ENCODE data around the gene PLA2G4D.

Gene PLA2G4D, protein sequence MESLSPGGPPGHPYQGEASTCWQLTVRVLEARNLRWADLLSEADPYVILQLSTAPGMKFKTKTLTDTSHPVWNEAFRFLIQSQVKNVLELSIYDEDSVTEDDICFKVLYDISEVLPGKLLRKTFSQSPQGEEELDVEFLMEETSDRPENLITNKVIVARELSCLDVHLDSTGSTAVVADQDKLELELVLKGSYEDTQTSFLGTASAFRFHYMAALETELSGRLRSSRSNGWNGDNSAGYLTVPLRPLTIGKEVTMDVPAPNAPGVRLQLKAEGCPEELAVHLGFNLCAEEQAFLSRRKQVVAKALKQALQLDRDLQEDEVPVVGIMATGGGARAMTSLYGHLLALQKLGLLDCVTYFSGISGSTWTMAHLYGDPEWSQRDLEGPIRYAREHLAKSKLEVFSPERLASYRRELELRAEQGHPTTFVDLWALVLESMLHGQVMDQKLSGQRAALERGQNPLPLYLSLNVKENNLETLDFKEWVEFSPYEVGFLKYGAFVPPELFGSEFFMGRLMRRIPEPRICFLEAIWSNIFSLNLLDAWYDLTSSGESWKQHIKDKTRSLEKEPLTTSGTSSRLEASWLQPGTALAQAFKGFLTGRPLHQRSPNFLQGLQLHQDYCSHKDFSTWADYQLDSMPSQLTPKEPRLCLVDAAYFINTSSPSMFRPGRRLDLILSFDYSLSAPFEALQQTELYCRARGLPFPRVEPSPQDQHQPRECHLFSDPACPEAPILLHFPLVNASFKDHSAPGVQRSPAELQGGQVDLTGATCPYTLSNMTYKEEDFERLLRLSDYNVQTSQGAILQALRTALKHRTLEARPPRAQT

DNA sequence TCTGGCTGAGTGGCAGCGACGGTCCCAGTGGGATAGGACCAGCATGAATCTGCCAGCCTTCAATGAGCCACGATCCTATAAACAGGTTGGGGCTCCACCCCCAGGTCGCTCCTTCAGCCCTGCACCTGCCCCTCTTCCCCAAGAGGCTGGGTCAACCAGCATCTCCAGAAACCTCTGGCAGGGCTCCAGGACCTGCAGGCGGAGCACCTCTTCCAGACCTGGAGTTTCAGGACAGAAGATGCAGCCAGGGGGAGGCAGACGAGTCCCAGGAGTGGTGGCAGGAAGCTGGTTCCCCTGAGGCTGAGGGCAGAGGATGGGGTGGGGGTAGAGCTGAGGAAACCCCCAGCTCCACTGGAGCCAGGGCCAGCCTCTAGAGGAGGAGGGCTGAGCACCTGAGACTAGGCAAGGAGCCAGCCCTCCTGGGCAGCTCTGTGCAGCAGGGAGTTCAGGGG lies at the start of gene PLA2G4D:
TSS of gene PLA2G4D (minus strand) at position 51 of the 452 bp plus-strand sequence. CDS start 103 bp downstream, outside the sequence.
- TF ChIP-seq ZNF274 (IDR thresholded peaks at IDR 0.05; ENCODE audit: low read depth, low read length) = no peak
- no peak within 1 kb of the TSS for H3K4me3 ChIP-seq (ENCODE audit: low read length)

DNA sequence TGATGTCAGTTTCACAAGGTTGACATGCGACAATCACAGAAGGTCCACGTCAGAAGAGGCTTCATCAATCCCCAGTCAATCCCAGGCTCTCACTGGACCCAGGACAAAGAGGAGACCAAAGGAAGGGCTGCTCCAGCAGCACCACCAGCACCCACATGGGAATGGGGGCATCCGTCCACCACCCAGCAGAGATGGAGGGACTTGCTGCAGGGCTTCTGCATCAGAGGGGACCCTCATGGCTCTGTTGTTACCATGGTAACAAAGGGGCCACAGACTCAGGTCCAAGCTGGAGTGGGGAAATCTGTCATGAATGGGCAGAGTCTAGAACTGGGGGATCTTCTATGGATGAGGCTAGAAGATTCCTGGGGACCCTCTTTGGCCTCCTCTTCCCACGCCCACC lies 49.0 kb upstream of the PLA2G4D start:
- H3K4me3 ChIP-seq (ENCODE audit: low read length) = no peak overlapping the region
- TF ChIP-seq ZNF274 (IDR thresholded peaks at IDR 0.05; ENCODE audit: low read depth, low read length) = no peak

DNA sequence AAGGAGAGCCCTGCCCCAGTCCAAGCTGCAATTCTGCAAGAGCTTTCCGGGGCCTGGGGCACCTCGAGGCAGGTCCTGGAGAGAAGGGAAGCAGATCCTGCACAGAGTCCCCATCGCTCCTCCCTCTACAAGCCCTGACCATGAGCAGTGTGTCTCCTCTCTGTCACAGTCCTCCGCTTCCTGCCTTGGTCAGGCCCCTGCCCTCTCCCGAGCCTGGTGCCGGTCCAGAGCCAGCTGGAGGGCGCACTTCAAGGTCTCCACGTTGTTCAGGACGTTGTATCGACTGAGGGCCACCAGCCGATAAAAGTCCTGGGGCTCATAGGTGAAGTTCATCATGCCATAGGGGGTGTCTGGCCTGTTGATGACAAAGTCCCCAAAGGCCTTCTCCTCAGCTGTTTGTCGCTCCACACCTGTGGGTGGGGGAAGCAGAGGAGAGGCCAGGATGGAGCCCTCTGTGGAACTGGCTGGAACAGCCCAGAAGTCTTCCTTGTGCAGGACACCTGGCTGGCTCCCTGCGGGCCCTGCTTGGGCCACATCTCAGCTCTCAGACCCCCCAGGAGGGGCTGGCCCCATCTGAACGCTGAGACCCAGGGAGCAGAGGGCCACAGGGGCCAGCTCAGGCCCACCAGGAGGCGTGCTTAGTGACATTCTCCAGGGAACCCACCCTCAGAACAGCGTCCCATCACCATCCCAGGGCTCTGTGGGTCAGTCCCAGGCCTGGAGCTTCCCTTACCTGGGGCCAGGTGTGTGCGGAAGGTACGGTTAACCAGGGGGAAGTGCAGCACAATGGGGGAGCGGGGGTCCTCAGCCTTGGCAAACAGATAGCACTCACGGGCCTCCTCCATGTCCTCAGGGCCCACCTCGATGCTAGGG lies 47.7 kb upstream of the PLA2G4D start:
- no peak overlapping the region for H3K4me3 ChIP-seq (ENCODE audit: low read length)
- TF ChIP-seq ZNF274 (IDR thresholded peaks at IDR 0.05; ENCODE audit: low read depth, low read length) = no peak

DNA sequence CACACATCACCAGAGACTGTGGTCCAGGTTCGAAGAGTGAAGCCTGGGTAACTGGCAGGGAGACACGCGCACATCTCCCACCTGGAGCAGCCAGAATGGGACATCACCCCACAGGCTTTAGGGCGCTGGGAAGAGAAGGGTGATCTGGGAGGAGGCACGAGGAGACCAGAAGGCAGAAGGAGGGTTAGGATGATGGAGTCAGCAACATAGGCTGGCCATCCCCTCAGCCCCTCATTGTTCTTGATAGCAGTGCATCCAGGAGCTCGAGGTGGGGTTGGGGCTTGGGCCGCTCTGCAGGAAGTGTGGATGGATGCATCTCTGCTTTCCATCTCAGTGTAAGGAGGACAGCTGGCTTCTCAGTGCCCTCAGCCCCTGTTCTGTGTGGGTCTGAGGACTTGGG lies 46.9 kb upstream of the PLA2G4D start:
- no peak overlapping the region for H3K4me3 ChIP-seq (ENCODE audit: low read length)
- TF ChIP-seq ZNF274 (IDR thresholded peaks at IDR 0.05; ENCODE audit: low read depth, low read length) = no peak

DNA sequence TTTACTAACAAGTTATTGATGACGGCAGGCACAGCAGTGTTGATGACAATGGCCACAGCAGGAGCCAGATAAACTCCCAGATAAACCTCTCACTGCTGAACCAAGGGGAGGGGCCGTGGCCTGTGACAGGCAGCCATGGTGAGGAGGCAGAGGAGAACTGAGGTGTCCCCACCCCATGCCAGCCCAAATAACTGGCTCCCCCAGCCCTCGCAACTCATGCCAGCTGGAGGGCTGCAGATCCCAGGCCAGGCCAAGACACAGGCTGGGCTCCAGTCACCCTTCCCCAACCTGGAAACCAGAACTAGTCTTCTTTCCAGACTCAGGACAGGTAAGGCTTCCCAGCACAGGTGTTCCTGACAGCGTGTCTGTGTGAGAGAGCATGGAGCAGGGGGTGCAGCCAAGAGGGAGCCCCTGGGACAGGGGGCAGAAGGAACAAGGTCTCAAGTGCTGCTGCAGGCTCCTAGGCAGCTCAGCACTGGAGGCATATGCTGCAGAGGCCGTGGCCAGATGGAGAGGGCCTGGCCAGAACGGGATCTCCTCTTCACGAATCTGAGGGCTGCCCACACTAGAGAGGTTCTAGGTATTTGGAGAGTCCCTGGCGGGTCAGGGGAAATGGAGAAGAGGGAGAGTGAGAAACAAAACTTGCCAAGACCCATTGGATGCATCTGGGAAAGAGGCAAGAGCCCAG lies 46.2 kb upstream of the PLA2G4D start:
- no peak for TF ChIP-seq ZNF274 (IDR thresholded peaks at IDR 0.05; ENCODE audit: low read depth, low read length)
- H3K4me3 ChIP-seq (ENCODE audit: low read length) = no peak overlapping the region

DNA sequence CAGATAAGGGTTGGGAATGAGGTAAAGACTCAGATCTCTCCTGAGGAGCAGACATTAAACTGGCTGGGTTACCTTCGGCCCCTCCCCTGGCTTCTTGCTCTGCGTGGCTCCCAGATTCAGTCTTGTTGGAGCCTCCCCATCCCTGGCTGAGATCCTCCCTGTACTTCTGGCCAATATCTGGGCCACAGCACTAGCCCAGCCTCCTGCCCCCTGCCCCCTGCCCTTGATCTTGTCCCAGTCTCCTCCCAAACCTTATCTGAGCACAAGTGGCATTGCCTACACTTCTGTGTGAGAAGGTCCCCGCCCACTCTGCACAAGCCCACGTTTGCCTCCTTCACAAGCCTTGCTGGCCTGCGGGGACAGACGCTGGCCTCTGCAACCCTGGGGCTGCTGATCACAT lies 45.2 kb upstream of the PLA2G4D start:
- H3K4me3 ChIP-seq (ENCODE audit: low read length) = no peak overlapping the region
- no peak for TF ChIP-seq ZNF274 (IDR thresholded peaks at IDR 0.05; ENCODE audit: low read depth, low read length)

DNA sequence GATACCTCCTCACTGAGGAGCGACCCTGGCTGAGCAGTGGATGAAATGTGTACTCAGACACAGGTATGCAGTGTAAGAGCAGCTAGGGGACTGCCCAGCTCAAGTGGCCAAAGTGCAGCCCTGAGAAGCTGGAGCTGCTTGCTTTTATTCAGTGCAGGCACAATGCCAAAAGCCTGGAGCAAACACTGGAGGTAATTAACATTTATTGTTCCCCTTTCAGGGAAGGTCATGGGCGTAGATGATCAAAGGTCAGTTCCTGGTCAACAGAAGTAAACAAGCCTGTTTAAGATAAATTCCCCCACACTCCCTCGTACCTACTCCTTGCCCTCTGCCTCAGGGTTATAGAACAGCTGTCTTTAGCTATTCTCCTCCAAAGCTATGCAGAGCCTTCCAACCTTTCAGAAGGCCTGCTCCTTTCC lies 44.6 kb upstream of the PLA2G4D start:
- TF ChIP-seq ZNF274 (IDR thresholded peaks at IDR 0.05; ENCODE audit: low read depth, low read length) = no peak

DNA sequence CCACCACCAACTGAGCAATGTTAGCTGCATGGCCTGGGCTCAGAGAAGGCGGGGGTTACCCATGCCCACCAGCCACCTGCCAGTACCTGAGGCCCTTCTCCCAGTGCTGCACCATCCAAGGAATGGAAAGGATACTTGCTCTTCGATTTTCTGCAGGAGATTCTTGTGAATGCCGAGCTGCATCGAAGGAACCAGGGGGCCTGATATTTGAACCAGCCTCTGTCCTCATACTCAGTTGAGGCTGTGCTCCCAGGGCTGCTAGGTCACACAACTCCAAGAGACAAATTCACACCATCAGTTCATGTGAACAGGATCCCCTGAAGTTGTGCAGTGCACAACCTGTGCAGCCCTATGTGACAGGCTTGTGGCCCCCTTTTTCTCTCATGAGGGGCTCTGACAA lies 44.0 kb upstream of the PLA2G4D start:
- H3K4me3 ChIP-seq (ENCODE audit: low read length) = no peak overlapping the region
- TF ChIP-seq ZNF274 (IDR thresholded peaks at IDR 0.05; ENCODE audit: low read depth, low read length) = no peak

More for the DNA sequence above, 44.6 kb upstream of the PLA2G4D start:
- H3K4me3 ChIP-seq (ENCODE audit: low read length) = no peak overlapping the region

DNA sequence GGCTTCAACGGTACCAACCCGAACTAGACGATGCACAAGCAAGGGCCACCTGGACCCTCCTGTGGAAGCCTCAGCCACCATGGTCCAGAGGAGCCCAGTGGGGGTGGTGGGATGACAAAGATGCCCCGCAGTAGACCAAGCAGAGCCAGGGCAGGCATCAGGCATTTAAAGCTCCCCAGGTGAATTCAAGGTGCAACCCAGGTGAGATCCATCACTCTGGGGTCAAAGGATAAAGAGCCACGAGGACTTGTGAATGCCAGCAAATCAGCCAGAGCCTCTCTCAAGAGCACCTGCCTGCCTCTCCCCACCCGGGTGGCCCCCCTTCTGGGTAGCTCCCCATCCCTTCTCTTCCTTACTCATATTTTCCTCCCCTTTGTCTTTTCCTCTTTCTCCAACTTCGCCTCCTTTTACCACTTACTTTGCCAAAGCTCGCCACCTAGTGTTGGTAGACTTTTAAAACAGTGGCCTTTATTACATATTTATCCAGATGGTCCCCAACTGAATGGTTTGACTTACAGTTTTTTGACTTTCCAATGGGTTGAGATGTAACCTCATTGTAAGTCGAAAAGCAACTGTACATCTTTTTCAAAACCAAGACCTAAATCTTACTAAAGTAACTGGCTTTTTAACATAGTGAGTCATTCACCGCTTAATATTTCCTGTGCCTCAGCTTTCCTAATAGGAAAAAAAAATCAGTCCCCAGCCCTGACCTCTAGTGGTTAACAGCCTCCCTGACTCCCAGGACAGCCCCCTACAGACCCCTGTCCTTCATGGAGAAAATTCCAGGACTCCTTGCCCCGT lies 43.3 kb upstream of the PLA2G4D start:
- TF ChIP-seq ZNF274 (IDR thresholded peaks at IDR 0.05; ENCODE audit: low read depth, low read length) = no peak
- no peak overlapping the region for H3K4me3 ChIP-seq (ENCODE audit: low read length)

DNA sequence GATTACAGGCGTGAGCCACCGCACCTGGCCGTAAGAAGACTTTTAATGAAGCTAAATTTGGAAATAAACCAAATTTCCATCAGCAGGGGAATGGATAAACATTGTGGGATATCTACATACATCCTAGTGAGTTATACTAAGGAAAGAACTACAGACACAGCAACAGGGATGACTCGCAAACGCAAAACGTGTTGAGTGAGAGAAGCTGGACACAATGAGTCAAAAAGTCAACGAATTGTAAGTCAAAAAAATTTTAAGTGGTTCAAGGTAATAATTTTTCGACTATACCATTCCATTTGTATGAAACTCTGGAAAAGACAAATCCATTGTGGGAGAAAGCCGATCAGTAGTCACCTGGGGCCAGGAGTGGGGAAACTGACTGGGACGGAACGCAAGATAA lies 42.2 kb upstream of the PLA2G4D start:
- no peak overlapping the region for H3K4me3 ChIP-seq (ENCODE audit: low read length)
- no peak for TF ChIP-seq ZNF274 (IDR thresholded peaks at IDR 0.05; ENCODE audit: low read depth, low read length)

DNA sequence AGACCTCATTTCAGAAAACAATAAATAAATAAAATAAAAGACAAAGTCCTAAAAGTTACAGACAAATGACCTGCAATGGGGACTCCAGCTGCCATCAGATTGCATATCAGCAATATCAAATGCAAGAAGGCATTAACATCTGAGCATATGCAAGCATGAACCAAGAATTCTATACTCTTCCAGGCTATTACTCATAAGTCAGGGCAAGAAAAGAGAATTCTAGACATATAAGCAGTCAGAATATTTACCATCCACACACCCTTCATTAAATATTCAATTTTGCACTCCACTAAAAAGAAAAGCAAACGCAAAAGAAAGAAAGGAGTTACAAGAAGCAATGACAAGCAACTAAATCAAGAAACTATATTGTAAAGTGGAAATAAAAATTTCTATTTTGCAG lies 41.0 kb upstream of the PLA2G4D start:
- no peak overlapping the region for H3K4me3 ChIP-seq (ENCODE audit: low read length)
- no peak for TF ChIP-seq ZNF274 (IDR thresholded peaks at IDR 0.05; ENCODE audit: low read depth, low read length)

DNA sequence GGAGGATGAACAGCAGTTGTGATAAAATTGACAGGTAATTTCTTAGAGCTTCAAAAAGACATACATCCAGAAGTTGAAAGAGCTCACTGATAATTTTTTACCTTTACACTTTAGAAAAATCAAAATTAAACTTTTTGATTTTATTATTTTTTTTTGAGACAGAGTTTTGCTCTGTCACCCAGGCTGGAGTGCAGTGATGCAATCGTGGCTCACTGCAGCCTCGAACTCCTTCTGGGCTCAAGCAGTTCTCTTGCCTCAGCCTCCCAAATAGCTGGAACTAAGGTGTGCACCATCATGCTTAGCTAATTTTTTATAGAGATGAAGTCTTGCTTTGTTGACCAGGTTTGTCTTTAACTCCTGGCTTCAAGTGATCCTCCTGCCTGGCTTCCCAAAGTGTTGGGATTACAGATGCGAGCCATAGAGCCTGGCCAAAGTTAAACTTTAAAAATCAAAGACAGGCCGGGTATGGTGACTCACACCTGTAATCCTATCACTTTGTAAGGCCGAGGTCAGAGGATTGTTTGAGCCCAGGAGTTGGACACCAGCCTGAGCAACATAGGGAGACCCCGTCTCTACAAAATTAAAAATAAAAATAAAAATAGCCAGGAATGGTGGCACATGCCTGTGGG lies 40.4 kb upstream of the PLA2G4D start:
- no peak overlapping the region for H3K4me3 ChIP-seq (ENCODE audit: low read length)
- TF ChIP-seq ZNF274 (IDR thresholded peaks at IDR 0.05; ENCODE audit: low read depth, low read length) = no peak

All from GM08714 (cell line).